ENCODE measurements around the gene MGAT4D.
"Not testable (repeated sequence)": the region's sequence is repeated elsewhere in the genome, so short reads cannot be mapped to it uniquely, and the experiment has no call there.

Gene MGAT4D

GRCh38 chr4:140439644-140440142 is 58.4 kb downstream of the MGAT4D start:
- DNase-seq (ENCODE audit: low read depth, low spot score): no peak

GRCh38 chr4:140427919-140428471 is 70.1 kb downstream of the MGAT4D start:
- DNase-seq (ENCODE audit: low read depth, low spot score): no peak

GRCh38 chr4:140427106-140427918 is 70.8 kb downstream of the MGAT4D start, which contains the start of gene CLGN:
CLGN (minus strand) TSS chr4:140427648; CDS start chr4:140413078, 14,570 bp downstream.
- no peak for DNase-seq (ENCODE audit: low read depth, low spot score)

- no peak for DNase-seq (ENCODE audit: low read depth, low spot score)
Observed at GRCh38 chr4:140426610-140427105, 71.4 kb downstream of the MGAT4D start.

GRCh38 chr4:140423106-140423505 is 75.0 kb downstream of the MGAT4D start:
- DNase-seq (ENCODE audit: low read depth, low spot score): no peak

GRCh38 chr4:140413130-140413969 is 84.7 kb downstream of the MGAT4D start:
- DNase-seq (ENCODE audit: low read depth, low spot score): not testable (repeated sequence)

GRCh38 chr4:140408974-140409373 is 89.1 kb downstream of the MGAT4D start:
- no peak for DNase-seq (ENCODE audit: low read depth, low spot score)

- DNase-seq (ENCODE audit: low read depth, low spot score): no peak
Observed at GRCh38 chr4:140406292-140406691, 91.8 kb downstream of the MGAT4D start.

- DNase-seq (ENCODE audit: low read depth, low spot score): no peak
Observed at GRCh38 chr4:140400111-140400510, 98.0 kb downstream of the MGAT4D start.

- no peak for DNase-seq (ENCODE audit: low read depth, low spot score)
Observed at GRCh38 chr4:140395668-140396067, 102.4 kb downstream of the MGAT4D start.

All from activated CD4-positive, CD25-positive, alpha-beta regulatory T cell treated with anti-CD3 and anti-CD28 coated beads, Interleukin-2, amount 50 U/mL, for 16 hours (primary cell).